Transverse colon (tissue), 4 donors: ENCODE measurements around the gene CTTN. TPM values are rescaled to one million over a fixed set of nuclear protein-coding genes. Genes with fewer than 3 reads are reported as not detected.

ENCODE experiments used
- DNase-seq: peaks from one replicate; pipeline ENCODE4 v3.0.0-alpha.2; 2019
- H3K27ac ChIP-seq, 4 donors: fragments of 200-600 bp; sonication (generic); 2 replicates each; pipeline ENCODE4 v1.5.1; 2016 to 2018; ENCODE audit warnings: inconsistent platforms in 4 of 4
- H3K27me3 ChIP-seq: fragments of 200-600 bp; sonication (generic); 2 replicates; pipeline ENCODE4 v1.5.1; 2017; ENCODE audit warnings: inconsistent platforms
- H3K36me3 ChIP-seq, 4 donors: fragments of 200-600 bp; sonication (generic); 2 replicates each; pipeline ENCODE4 v1.5.1; 2017 to 2019; ENCODE audit warnings: inconsistent platforms in 4 of 4
- H3K4me1 ChIP-seq, 4 donors: fragments of 200-600 bp; sonication (generic); 2 replicates each; pipeline ENCODE4 v1.5.1; 2017 to 2020; ENCODE audit warnings: inconsistent platforms in 4 of 4
- H3K4me3 ChIP-seq, 4 donors: fragments of 200-600 bp; sonication (generic); 1 replicate in 1 of 4; 2 replicates in 3 of 4; pipeline versions ENCODE4 v1.5.1 to v1.6.1; 2017 to 2019; ENCODE audit warnings: inconsistent platforms in 4 of 4
- H3K9me3 ChIP-seq, 2 donors: fragments of 200-600 bp; sonication (generic); 2 replicates each; pipeline ENCODE4 v1.5.1; 2017 to 2019; ENCODE audit warnings: inconsistent platforms in 2 of 2
- EP300 ChIP-seq: sonication (generic); formaldehyde crosslinking; IDR thresholded peaks from one replicate; pipeline ENCODE4 v1.6.1; 2017; ENCODE audit warnings: antibody characterized with exemption, low read depth
- POLR2A ChIP-seq: fragments of 450-650 bp; IDR thresholded peaks from one replicate; pipeline ENCODE4 v1.6.1; 2016; ENCODE audit warnings: antibody characterized with exemption, mild to moderate bottlenecking, moderate library complexity
- POLR2AphosphoS5 ChIP-seq, 3 donors: sonication (generic); formaldehyde crosslinking; IDR thresholded peaks; one replicate each; pipeline ENCODE4 v1.6.1; 2016; ENCODE audit warnings: antibody characterized with exemption in 3 of 3
- WGBS, 2 donors: methylation state at CpG; one replicate each; pipeline ENCODE4 v1.1.5; 2018; ENCODE audit warnings: low coverage in 1 of 2; 5-methylcytosine and 5-hydroxymethylcytosine counted together
- in situ Hi-C, 4 donors: fragments of 200-750 bp; cut with MboI; loops; one replicate each; pipeline versions ENCODE4 v1.15.0 to v1.15.1; 2017; ENCODE audit warnings: low sequenced_read_pairs in 3 of 4, low pct_ligation_motif_present in 1 of 4, low pct_unique_long_range_greater_than_20kb in 1 of 4
- intact Hi-C: fragments of 100-400 bp; cut with DNase I; formaldehyde crosslinking; loops from one replicate; pipeline ENCODE4 v1.15.1; 2023; ENCODE audit warnings: low total_unique reads
- total RNA-seq, 4 donors: library from RNA; depleted of rRNA; stranded (reverse); fragments of >200 nt; gene quantifications; one replicate each; pipeline ENCODE4 v1.1.0, GENCODE V29; 2016
- TF ChIP-seq, protein P1 (sequence below), 5 experiments: fragments of 200-600 bp in 3 of 5; fragments of 450-650 bp in 2 of 5; sonication (generic) in 3 of 5; IDR thresholded peaks; 1 replicate in 2 of 5; 2 replicates in 3 of 5; pipeline ENCODE4 v1.5.1; 2016 to 2017; ENCODE audit warnings: antibody characterized with exemption in 5 of 5, inconsistent platforms in 3 of 5, mild to moderate bottlenecking in 2 of 5, moderate library complexity in 1 of 5

CTTN gene
- total RNA-seq, 4 donors from 2014 or later: 203 to 449 (median 365) TPM

DNA sequence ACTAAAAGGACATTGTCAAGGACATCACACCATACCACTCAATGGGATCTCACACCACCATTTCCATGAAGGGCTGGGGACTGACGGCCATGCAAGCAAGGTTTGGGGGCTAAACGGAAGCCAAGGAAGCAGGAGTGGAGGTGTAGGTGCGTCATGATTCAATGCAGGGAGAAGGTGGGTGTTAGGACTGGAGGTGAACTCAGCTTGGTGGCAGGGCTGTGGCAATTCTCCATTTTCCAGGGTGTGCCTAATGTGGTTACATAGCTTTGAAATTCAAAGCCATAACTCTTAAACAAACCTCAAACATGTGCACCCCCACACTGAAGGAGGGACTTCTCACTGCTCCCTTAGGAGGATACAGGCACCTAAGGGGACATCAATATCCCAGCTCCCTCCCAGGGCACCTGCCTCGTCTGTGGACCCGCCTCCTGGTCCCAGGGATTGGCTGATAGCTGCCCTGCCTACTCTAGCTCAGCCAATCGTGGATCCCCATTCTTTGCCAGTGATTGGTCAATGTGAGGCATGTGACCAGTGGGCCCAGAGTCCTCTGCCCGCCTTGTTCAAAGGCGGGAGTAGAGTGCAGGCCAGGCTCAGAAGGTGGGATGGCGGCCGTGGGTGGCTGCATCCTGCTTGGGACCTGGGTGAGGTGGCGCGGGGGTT is 64.6 kb downstream of the CTTN start:
- no peak for TF ChIP-seq POLR2AphosphoS5 (IDR thresholded peaks at IDR 0.05)
- TF ChIP-seq EP300: no peak
- no peak for TF ChIP-seq POLR2A
- TF ChIP-seq, protein P1, sequence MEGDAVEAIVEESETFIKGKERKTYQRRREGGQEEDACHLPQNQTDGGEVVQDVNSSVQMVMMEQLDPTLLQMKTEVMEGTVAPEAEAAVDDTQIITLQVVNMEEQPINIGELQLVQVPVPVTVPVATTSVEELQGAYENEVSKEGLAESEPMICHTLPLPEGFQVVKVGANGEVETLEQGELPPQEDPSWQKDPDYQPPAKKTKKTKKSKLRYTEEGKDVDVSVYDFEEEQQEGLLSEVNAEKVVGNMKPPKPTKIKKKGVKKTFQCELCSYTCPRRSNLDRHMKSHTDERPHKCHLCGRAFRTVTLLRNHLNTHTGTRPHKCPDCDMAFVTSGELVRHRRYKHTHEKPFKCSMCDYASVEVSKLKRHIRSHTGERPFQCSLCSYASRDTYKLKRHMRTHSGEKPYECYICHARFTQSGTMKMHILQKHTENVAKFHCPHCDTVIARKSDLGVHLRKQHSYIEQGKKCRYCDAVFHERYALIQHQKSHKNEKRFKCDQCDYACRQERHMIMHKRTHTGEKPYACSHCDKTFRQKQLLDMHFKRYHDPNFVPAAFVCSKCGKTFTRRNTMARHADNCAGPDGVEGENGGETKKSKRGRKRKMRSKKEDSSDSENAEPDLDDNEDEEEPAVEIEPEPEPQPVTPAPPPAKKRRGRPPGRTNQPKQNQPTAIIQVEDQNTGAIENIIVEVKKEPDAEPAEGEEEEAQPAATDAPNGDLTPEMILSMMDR (IDR thresholded peaks at IDR 0.05): no peak
- no peak overlapping the region for H3K27ac ChIP-seq
- no peaks in the 10 kb centered on the region for H3K9me3 ChIP-seq
- no peak for DNase-seq
- in situ Hi-C loops: loop anchor here in 2 of 4 donors (10.0 kb wide), 1 partner anchor 292 kb away; no protein-coding TSS in a partner anchor
- H3K36me3 ChIP-seq: no peaks in the 10 kb centered on the region
- 80 to 92% methylated on average over 1 to 12 of the region's 12 CpGs for WGBS, 2 donors
- no peak overlapping the region for H3K4me3 ChIP-seq
- H3K27me3 ChIP-seq: peaks cover 4% of the 10 kb centered on the region
- intact Hi-C loops: no loop called here
- no peaks in the 10 kb centered on the region for H3K4me1 ChIP-seq

DNA sequence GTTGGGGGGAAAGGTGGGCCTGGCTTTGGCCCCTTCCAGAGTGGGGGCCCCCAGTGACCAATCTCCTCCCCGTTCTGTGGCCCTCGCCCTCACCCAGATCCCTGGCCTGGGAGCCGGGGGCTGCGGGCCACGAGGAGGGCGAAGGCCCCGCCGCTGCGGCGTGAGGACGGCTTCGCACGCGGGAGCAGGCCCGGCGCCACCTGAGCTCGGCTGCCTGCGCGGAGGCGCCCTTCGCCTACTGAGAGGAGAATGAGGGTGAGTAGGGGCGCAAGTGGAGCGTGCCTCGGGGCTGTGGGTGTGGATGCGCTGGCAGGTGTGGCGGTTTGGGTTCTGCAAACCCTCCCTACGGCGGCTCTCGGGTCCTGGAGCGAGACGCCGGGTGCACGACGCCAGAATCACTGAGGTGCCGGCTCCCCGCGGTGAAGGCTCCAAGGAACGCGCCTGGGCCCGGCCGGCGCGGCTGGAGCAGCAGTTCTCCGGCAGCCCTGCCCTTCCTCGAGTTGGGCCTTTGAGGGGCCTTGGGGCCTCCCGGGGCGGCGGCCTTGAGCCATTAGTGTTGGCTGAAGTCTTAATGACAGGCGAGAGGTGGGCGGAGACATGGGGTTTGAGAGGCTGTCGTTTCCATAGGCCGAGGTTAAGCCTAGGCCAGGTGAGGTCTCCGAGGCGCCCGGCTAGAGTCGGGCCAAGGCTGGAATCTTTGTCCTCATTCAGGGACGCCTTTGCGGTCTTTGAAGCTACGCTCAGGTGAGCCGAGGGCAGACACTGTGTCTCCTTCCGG is 65.3 kb downstream of the CTTN start:
- intact Hi-C loops: no loop called here
- no peaks in the 10 kb centered on the region for H3K4me1 ChIP-seq
- H3K9me3 ChIP-seq: no peaks in the 10 kb centered on the region
- in situ Hi-C loops: loop anchor here in 2 of 4 donors (10.0 kb wide), 1 partner anchor 291 kb away; no protein-coding TSS in a partner anchor
- TF ChIP-seq, protein P1 (IDR thresholded peaks at IDR 0.05): no peak
- no peak for TF ChIP-seq EP300
- TF ChIP-seq POLR2A: no peak
- TF ChIP-seq POLR2AphosphoS5 (IDR thresholded peaks at IDR 0.05): no peak
- H3K27me3 ChIP-seq: peaks cover 4% of the 10 kb centered on the region
- DNase-seq: no peak
- no peaks in the 10 kb centered on the region for H3K36me3 ChIP-seq
- H3K4me3 ChIP-seq: no peak overlapping the region
- no peak overlapping the region for H3K27ac ChIP-seq
- WGBS, 2 donors: 92 to 95% methylated on average over 4 to 61 of the region's 61 CpGs

DNA sequence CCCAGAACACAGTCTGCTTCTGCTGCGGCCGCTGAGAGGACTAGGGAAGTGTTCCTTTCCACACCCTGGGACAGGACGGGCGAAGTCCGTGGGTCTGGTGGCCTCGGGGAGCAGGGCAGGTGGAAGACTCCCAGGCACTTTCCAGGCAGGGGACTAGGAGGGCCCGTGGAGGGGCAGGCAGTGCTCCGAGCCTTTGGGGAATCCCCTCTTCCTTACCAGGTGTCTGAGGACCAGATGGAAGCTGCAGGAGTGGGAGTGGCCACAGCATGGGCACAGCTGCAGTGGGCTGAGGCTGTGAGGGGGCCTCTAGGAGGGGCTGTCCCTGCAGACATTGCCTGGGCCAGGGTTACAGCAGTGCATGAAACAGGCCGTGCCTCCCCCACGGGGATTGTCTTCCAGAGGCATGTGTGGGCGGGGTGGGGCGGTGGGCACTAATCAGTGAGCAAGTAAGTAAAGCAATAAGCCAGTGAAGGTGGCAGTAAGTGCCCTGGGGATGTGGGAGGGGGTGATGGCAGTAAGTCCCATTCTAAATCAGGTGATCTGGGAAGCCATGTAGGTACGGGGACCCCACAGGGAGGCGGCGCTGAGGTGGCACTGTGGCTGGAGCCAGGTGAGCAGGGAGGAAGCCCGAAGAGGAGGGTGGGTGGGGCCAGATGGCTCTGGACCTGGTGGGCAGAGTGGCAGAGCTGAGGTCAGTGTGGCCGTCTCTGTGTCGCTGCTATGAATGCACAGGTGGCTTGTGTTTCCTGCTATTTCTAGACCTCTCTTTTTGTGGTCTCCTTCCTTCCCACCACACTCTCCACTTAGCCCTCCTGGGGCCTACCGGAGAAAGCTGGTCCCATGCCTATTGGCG is 66.4 kb downstream of the CTTN start:
- no peak overlapping the region for H3K27ac ChIP-seq
- WGBS, 2 donors: 62% methylated on average over 20 of the region's 20 CpGs; no CpG with 5 or more reads in 1 of the 2 donors
- peaks cover 4% of the 10 kb centered on the region for H3K27me3 ChIP-seq
- TF ChIP-seq EP300: no peak
- no peak for TF ChIP-seq POLR2AphosphoS5 (IDR thresholded peaks at IDR 0.05)
- TF ChIP-seq POLR2A: no peak
- TF ChIP-seq, protein P1 (IDR thresholded peaks at IDR 0.05): no peak
- no peaks in the 10 kb centered on the region for H3K9me3 ChIP-seq
- intact Hi-C loops (loop anchor here (5.0 kb wide), 1 partner anchor 293 kb away; no protein-coding TSS in a partner anchor), in situ Hi-C loops (loop anchor here in 3 of 4 donors (5.0 to 10.0 kb wide), 2 partner anchors 288 to 290 kb away; no protein-coding TSS in a partner anchor)
- H3K4me1 ChIP-seq: no peaks in the 10 kb centered on the region
- no peak overlapping the region for H3K4me3 ChIP-seq
- no peaks in the 10 kb centered on the region for H3K36me3 ChIP-seq
- DNase-seq: no peak
